IPS-NIHi7 (cell line): ENCODE data around the gene MST1.

Experiments
- DNase-seq: peaks from one replicate; pipeline ENCODE4 v3.0.0; 2012; ENCODE audit warnings: mixed read lengths; ENCODE audit errors: extremely low spot score

Gene MST1

GRCh38 chr3:49674497-49674983 lies 14.7 kb downstream of the MST1 start:
- DNase-seq = no peak

- peak; percentile 98 for DNase-seq
Observed at GRCh38 chr3:49673715-49674496, 15.4 kb downstream of the MST1 start, which contains the start of gene APEH. Gene APEH, plus strand, starts transcription at chr3:49674351. Its CDS starts 51 bp downstream, at chr3:49674402.

- no peak for DNase-seq
Observed at GRCh38 chr3:49673121-49673714, 16.1 kb downstream of the MST1 start.

GRCh38 chr3:49671291-49672288 lies 17.7 kb downstream of the MST1 start:
- DNase-seq = peak; percentile 91

- no peak for DNase-seq
Observed at GRCh38 chr3:49670940-49671290, 18.4 kb downstream of the MST1 start.

- no peak for DNase-seq
Observed at GRCh38 chr3:49669352-49669751, 19.9 kb downstream of the MST1 start.

GRCh38 chr3:49668861-49669260 lies 20.4 kb downstream of the MST1 start:
- no peak for DNase-seq

GRCh38 chr3:49668414-49668797 lies 20.9 kb downstream of the MST1 start:
- DNase-seq = peak; percentile 51

GRCh38 chr3:49667701-49668413 lies 21.4 kb downstream of the MST1 start:
- no peak for DNase-seq

- peak; percentile 25 for DNase-seq
Observed at GRCh38 chr3:49666592-49666991, 22.7 kb downstream of the MST1 start.

GRCh38 chr3:49665822-49666519 lies 23.3 kb downstream of the MST1 start:
- no peak for DNase-seq

GRCh38 chr3:49664300-49664699 lies 25.0 kb downstream of the MST1 start:
- DNase-seq = no peak

- no peak for DNase-seq
Observed at GRCh38 chr3:49663831-49664230, 25.4 kb downstream of the MST1 start.

- DNase-seq = no peak
Observed at GRCh38 chr3:49662720-49663413, 26.4 kb downstream of the MST1 start.

GRCh38 chr3:49662021-49662420 lies 27.3 kb downstream of the MST1 start:
- DNase-seq = no peak

- no peak for DNase-seq
Observed at GRCh38 chr3:49661281-49661680, 28.0 kb downstream of the MST1 start.

GRCh38 chr3:49659756-49660155 lies 29.5 kb downstream of the MST1 start:
- DNase-seq = no peak

- DNase-seq = no peak
Observed at GRCh38 chr3:49658711-49659110, 30.6 kb downstream of the MST1 start.

GRCh38 chr3:49657208-49657915 lies 31.9 kb downstream of the MST1 start:
- no peak for DNase-seq
